ENCODE results near the gene HTRA3.
"Not testable (repeated sequence)": the region's sequence is repeated elsewhere in the genome, so short reads cannot be mapped to it uniquely, and the experiment has no call there.

Gene HTRA3

DNA sequence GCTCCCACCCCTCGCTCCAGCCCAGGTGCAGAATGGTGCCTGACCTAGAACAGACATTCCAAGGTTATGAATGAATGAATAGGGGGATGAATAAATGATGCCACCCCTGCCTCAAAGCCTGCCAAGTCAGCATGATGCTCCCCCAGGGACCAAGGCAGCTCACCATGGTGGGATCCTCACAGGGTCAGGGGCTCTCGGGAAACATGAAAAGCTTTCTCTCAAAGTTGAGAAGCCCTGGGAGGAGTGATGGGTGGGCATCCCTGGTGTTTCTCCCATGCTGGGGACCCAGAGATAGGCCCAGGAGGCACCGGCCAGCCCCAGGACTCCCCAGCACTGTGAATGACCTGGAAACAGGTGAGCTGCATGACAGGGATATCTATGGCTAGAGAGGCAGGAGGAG is 58.9 kb downstream of the HTRA3 start:
- DNase-seq (ENCODE audit: low read depth), result no peak

DNA sequence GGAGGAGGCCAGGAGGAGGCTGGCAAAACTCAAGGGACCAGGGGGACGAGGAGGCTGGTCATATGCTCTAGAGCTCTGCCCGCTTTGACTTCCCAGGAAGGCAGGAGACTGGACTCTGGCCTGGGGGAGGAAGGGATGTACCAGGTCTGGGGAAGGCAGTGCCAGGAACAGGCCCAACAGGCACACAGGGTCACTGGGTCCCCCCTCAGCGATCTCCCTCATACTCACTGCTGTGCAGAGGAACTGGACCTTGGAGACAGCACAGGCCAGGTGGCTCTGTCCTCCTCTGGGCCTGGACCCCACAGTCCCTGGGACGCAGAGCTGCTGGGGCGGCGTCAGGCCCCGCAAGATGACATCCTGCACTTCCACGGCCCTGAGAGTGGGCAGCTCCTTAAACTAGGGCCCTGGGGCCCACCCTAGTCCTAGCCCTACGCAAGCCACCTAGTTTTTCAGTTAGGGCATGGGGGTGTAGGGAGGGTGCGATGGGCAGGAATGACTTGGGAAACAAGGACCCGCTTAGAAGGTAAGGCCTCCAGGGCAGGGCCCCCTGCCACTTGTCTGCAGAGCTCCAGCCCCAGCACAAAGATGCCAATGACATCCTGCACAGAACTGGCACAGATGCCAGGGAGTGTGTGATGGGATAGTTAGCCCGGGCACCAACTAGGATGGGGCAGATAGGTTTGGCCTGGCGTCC is 59.5 kb downstream of the HTRA3 start:
- DNase-seq (ENCODE audit: low read depth), result no peak

DNA sequence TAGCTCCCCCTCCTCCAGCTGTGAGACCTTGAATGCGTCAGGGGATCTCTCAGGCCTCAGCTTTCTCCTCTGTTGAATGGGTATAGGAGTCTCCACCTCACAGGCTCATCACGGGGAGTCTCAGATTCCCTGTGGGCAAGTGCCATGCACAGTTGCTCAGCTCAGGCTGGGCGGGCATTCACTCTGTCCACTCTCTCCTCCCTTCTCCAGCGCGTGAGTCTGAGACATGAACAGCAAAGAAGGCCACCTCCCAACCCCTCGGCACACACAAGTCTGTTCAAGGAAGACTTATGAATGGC is 60.0 kb downstream of the HTRA3 start:
- DNase-seq (ENCODE audit: low read depth), result no peak

DNA sequence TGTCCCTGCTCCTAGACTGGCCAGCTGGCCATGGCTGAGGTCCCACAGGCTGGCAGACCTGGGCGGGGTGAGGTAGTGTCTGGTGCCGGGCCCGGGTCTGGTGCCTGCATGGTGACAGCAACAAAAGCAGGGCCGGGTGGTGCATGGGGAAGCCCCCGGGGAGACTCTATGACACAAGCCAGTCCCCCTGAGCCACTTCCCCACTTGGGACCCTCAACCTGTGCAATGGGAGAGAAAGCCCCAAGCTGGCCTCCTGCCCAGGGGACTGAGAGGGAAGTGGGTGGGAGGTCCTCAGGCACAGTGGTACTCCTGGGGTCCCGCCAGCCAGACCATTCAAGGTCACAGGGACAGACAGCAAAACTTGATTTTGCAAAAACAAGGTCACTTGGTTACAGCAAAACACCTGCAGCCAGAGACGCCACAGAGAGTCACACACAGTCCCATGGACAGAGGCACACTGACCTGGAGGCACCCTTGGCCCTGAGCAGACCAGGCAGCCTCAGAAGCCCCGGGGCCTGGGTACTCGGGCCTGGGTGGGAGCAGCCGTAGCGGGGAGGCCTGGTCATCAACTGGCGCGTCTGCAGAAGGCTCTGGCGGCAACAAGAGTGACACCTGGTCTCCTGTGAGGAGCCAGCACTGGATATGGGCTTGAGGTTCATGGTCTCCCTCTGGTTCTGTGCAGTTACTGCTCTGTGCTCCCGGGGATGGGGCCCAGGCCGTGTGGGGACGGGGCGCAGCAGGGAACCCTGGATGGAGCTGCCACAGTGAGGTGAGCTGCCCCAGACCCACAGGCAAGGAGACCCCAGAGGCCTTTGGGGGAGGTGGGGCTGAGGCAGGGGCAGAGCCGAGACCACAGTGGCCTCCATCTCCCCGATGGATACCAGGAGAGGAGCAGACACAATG is 60.6 kb downstream of the HTRA3 start:
- no peak for DNase-seq (ENCODE audit: low read depth)

DNA sequence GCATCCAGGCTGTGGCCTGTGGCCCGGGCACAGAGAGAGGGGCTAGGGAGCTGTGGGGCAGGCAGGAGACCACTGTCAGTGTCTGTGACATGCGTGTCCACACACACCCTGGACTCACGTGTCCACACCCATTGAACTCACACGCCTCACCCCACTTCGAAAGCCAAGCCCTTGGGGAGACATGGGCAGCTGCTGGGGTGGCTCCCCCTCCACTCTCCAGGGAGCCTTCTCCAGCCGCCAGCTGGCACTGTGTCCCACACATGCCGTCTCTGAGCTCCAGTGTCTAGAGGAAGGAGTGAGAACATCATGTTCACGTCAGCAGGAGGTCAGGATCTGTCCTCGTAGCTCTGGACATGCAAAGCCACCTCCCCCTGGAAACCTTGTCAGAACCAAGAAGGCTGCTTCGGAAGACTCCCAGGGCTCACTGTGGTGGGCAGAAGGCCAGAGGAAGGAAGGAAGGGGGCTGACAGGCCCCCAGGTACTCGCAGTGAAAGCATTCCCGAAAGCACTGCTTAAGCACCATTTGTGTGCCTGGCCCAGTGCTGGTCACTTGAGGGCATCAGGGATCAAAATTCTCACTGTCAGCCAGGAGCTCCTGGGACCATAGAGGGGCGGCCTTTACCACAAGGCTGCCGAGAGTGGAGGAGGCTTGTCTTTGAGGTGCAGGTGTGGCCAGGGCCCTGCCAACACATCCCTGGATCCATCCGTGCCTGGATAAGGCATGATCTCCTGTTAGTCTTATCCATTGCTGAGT is 61.4 kb downstream of the HTRA3 start:
- DNase-seq (ENCODE audit: low read depth), result no peak

DNA sequence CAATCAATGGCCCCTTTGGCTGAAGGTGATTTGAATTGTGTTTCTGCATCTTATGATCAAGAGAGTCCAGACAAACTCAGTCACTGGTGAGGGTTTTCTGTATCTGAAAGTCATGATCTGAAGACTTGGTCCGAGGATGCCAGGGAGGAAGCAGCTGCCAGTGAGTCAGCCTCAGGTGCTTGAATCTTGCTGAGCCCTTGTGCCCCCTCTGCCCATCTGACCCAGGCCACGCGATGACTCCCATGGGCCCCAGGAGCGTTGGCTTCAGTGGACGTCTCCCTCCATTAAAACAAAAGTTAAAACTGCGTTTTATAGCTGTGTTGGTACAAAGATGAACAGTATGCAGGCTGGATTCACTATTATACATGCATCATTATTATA is 62.0 kb downstream of the HTRA3 start:
- no peak for DNase-seq (ENCODE audit: low read depth)

DNA sequence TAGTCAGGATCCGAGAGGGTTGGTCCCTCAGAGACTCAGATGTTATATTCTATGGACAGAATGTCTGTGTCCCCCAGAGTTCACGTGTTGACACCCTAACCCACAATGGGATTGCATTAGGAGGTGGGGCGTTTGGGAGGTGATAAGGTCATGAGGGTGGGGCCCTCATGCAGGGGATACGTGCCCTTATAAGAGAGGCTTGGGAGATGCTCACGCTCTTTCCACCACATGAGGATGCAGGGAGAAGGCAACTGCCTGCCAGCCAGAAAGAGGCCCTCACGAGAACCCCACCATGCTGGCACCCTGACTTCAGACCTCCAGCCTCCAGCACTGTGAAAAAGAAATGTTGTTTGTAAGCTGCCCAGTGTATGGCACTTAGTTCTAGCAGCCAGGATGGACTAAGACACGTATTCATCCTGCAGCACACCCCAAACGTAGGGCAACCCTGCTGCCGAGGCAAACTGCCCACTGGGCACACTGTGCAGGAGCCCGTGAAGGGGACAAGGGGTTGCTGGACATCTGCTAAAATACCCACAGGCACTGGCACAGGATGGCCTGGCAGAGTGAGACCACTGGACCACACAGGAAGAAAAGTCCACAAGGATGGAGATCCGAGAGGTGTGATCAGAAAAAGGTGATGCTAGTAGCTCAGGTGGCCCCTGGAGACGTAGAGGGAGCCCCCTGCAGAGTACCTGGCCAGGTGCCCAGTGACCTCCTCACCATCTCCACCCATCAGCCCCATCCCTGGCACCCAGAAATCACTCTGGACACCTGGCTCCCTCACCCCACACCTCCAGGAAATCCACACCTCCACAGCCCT is 62.7 kb downstream of the HTRA3 start:
- DNase-seq (ENCODE audit: low read depth), result no peak

DNA sequence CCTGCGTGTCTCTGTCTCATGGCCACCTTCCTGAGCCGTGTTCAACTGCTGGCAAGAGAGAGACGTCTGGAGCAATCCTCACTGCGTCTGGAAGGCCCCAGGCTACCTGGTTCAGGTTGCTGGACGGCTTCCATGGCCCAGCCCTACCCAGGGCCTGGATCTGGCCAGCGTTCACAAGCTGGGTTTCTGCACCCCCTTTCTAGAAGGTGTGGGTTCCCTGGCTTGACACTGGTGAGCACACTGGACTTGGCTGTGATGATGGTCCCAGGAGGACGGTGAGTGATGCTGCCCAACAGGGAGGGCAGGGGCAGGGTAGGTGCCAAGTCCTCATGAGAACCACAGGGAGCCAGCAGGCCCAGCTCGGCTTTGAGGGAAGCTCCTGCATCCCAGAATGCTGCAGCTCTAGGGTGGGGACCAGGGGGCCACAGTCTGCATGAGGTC is 63.4 kb downstream of the HTRA3 start:
- no peak for DNase-seq (ENCODE audit: low read depth)

DNA sequence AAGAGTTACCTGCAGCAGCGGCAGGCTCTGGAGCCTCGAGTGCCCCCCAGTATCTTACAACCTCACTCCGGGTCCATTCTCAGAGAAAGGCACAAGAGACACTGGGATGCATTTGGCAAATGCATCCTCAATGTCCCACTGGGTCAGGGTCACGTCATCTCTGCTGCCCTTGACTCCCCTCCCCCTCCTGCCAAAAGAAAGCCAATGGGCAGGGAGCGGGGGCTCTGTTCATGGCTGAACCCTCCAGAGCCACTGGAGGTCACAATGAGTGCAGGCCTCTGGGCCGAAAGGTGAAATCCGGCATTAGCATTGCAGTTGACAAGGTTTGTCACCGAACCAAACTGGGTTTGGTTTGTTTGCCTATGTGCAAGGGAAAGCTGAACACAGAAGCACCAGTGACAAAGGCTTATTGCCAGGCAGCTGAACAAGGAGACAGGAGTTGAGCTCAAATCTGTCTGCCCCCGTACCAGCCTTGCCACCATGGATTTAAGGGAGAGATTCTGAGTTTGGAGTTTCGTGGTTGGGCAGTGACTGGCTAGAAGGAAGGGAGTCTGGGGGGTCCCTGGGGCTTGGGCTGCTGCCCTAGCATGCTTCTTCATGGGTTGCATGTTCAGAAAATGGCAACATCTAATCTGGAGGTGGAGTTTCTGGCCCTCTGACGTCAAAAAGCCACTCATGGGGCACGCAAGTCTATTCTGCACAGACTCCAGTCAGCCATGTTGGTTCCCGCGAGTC is 64.3 kb downstream of the HTRA3 start:
- DNase-seq (ENCODE audit: low read depth), result no peak

DNA sequence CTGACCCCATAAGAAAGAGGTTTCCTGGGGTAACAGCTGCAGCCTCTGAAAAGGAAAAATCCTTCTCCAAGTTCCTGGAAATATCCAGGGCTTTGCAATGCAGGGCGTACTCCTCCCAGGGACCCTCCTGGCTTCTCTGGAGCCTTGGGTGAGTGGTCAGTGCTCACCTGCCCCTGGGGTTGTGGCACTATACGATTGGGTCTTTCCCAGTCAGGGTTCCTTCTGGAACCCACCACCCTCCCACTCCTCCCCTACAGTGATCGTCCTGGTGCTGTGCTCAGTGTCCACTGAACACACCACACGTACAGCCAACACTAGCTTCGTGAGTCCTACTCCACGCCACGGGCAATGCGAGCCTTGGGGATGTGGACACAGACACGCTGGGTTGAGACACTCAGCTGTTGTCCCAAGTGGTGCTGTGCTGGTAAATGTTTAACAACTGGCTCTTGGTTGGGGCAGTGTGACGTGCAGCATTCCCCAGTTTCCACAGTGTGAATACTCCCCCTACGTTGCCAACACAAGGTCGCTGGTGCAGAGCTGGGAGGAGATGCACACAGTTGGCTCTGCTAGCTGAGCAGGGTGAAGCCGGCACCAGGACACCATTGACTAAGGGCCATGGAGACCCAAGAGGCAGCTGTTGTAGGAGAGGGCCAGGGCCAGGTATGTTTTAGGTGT is 65.4 kb downstream of the HTRA3 start:
- DNase-seq (ENCODE audit: low read depth), result no peak

DNA sequence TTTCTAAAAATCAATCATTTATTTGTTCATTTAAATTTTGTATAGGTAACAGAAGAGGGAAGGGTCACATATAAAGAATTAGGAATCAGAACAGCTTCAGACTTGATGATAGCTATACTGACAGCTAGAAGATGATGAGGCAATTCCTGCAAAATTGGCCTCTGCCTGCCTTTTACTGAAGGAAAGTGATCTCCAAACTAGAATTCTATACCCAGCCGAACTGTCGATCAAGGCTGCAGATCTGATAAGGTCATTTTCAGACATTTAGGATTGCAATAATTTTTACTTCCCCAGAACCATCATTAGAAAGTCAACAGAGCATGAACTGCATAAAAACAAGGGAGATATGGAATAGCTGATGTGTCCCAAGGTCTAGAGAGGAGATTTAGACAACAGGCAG is 66.3 kb downstream of the HTRA3 start:
- no peak for DNase-seq (ENCODE audit: low read depth)

DNA sequence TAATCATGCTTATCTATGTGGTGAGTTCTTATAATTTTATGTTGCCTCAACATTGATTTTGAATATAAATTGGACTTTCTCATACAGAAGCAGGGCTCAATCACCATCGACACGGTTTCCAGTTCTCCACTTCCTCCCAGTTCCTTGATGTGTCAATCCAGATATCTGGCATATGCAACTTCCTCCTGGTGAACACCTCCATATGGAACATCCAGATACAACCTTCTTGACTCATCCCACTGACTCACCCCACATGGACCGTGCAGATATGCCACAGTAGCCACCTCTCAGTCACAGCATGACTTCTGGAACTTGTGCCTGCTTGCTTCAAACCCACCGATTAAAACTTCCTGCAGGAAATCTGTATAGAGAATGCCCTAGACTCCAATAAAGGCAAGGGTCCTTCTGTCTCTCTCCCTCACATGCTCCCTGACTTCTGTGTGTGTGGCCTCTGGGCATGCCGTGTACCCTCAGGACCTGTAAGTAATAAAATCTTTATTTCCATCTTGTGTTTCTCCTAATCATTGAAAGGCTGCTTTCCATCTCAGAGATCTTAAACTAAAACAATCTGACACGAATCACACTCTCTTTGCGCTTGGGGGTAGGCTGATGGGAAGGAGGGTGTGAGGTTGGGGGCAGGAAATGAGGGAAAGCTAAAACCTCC is 67.0 kb downstream of the HTRA3 start:
- no peak for DNase-seq (ENCODE audit: low read depth)

DNA sequence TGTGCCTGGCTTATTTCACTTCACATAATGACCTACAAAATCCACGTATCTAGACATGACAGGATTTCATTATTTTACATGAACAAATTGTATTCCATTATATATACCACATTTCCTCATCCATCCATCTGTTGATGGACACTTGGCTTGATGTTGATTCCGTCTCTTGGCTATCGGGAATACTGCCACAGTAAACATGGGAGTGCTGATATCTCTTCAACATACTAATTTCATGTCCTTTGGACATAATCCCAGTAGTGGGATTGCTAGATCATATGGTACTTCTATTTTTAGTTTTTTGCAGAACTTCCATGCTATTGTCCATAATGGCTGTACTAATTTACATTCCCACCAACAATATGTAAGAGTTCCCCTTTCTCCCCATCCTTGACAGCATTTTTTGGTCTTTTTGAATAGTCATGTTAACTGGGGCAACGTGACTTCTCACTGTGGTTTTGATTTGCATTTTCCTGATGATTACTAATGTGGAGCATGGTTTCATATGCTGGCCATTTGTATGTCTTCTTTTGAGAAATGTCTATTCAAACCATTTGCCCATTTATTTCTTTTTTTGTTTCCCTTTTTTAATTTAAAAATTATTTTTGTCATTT is 68.9 kb downstream of the HTRA3 start:
- no peak for DNase-seq (ENCODE audit: low read depth)

DNA sequence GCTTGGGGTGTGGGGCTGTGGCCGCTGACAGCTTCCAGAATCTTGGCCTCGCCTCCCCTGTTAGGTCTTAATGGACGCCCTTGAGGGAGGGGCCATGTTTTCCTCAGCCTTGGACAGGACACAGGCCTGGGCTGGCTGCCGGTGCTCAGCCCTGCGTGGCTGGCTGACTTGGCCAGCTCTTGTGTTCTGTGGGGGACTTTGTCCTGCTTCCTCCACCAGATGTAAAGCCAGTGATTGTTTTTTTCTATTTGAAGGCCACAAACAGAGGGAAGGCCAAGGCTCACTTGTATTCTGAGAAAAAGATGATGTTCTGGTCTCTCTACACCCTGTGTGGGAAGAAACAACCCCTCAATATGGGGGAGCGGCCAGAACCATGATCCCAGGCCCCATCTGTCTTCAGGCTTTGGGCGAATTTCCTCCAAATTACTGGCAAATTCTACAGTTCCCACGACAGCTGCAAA is 71.3 kb downstream of the HTRA3 start:
- DNase-seq (ENCODE audit: low read depth), result no peak

DNA sequence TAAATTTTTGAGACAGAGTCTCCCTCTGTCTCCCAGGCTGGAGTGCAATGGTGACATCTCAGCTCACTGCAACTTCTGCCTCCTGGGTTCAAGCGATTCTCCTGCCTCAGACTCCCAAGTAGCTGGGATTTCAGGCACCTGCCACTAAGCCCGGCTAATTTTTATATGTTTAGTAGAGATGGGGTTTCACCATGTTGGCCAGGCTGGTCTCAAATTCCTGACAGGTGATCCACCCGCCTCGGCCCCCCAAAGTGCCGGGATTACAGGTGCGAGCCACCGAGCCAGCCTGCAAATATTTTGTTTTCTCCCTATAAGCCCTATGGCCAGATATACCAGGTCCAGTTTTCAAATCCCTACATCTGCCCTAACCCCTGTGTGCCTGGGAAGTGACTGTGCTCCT is 71.7 kb downstream of the HTRA3 start:
- not testable (repeated sequence) for DNase-seq (ENCODE audit: low read depth)

DNA sequence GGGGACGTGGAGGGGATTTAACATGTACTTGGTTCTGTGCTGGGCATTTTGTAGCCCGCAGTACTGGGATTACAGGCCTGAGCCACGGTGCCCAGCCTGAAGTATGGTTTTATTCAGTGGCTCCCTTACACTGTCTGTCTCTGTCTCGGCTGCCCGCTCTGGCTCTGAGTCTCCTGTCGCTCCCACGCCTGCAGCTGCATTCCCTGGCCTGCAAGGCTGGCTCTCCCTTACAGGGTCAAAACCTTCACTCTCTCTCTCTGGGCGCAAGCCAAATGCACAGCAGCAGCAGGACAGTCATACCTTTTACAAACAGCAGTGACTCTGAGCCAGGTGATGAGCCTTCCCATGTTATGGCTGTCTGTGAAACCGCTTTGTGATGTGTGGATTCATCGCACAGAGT is 72.1 kb downstream of the HTRA3 start:
- no peak for DNase-seq (ENCODE audit: low read depth)

DNA sequence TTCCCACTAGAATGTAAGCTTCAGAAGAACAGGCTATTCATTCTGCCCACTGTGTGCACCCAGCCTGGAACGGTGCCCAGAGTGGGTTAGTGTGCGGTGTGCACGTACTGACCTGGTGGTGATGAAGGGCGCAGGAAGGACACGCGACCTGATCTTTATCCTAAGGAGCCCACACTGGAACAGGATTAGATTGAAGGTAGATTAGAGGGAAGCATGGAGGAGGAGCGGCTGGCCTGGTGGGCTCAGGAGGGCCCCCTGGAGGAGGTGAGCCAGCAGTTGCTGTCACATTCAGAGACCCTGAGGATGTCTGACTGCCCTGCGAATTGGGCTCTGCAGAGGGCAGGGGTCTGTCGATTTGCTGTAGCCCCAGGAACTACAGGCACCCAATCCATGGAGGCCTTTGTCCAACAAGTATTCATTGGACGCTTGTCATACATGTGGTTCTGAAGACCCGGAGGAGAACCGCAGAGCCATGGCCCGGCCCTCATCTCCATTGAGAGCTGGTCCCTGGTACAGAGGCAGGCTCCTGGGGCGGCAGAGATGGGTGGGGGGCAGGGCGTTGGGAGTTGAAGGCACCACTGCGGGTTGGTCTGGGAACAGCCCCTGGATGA is 73.2 kb downstream of the HTRA3 start:
- DNase-seq (ENCODE audit: low read depth), result no peak

DNA sequence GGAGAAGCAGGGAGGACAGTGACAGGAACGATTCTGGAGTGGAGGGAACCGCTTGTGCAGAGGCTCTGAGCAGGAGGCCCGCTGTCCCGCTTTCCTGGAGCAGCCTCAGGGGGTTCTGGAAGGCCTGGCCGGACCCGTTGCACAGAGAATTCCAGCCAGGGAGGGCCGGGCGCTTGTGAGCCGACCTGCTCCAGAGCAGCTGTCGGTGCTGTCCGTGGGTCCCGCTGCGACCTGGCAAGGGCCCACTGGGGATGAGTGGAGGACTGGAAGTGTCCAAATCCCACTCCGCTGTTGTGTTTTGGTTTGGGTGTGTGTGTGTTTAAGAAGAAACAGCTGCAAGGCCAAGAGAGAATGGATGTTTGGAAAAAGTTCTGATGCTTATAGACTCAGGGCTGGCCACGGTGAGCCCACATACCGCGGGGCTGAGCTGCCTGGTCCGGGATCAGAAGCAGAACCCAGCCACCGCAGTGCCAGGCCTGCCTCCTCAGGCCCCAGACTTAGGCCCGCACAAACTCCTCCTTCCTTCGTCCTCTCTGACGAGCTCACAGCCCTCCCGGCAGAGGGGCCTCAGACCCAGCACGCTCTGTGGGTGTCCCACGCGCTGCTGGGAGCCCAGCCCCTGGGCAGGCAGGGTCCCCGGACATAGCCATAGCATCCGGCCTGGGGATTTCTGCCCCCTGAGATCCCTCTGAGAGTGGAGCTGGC is 73.9 kb downstream of the HTRA3 start:
- no peak for DNase-seq (ENCODE audit: low read depth)

DNA sequence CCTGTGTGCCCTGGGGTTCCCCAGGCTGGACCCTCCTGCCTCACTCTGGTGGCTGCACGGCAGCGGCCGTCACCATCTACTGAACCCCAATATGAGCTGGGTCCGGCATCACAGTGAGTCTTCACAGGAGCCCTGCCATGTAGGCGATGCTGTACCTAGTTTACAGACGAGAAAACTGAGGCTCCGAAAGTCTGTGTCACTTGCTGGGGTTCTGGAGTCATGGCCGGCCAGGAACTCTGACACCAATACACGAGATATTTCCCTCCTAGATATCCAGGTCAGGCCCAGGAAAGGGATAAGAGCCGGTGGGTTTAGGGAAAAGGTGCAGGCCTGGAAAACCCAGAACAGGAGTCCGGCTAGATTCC is 74.4 kb downstream of the HTRA3 start:
- DNase-seq (ENCODE audit: low read depth), result no peak

Data from activated T-helper 1 cell treated with Interleukin-2 at 50 U/mL for 16 hours (primary cell).